ENCODE measurements around the gene DIO1. TPM values are rescaled to one million over a fixed set of nuclear protein-coding genes. Genes with fewer than 3 reads are reported as not detected.

DIO1 gene
- total RNA-seq, 1 donor from 2014 or later: not detected

GRCh38 chr1:53911442-53911841 lies 17.5 kb downstream of the DIO1 start:
- peaks cover 3% of the 10 kb centered on the region for H3K27me3 Mint-ChIP-seq (ENCODE audit: unreplicated experiment)
- no peaks in the 10 kb centered on the region for H3K36me3 Mint-ChIP-seq (ENCODE audit: low read depth, unreplicated experiment)
- no peak for DNase-seq (ENCODE audit: low spot score)
- TF ChIP-seq CTCF (IDR thresholded peaks at IDR 0.05; ENCODE audit: unreplicated experiment): no peak
- no peaks in the 10 kb centered on the region for H3K9me3 Mint-ChIP-seq (ENCODE audit: unreplicated experiment)
- H3K4me3 Mint-ChIP-seq (ENCODE audit: unreplicated experiment): no peak overlapping the region
- H3K4me1 Mint-ChIP-seq (ENCODE audit: unreplicated experiment): no peaks in the 10 kb centered on the region
- H3K27ac Mint-ChIP-seq (ENCODE audit: unreplicated experiment): no peak overlapping the region

DNA sequence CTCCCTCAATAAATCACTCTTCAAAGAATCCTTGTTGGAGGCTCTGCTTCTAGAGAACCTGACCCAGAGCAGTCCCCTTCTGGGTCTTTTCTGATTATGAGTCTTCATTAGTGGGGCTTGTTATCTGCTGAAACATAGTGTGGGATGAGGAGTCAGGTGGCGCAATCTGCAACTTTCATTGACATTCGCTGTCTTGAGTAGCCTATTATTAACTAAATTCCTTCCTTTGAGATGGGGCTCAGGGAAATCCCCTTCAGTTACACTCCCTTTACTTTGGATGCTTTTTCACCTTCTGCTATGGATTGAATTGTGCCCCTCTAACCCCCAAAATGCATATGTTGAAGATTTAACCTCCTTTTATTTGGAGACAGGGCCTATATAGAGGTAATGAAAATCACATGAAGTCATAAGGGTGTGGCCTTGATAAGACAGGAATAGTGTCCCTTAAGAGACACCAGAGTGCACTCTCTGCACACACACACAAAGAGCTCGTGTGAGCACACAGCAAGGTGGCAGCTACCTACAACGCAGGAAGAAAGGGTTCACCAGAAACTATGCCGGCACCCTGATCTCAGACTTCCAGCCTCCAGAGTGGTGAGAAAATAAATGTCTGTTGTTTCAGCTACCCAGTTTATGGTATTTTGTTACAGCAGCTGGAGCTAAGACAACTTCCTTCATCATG lies 19.5 kb downstream of the DIO1 start:
- TF ChIP-seq CTCF (IDR thresholded peaks at IDR 0.05; ENCODE audit: unreplicated experiment): no peak
- Mint-ChIP-seq H3K27ac (ENCODE audit: unreplicated experiment) (no peak overlapping the region), H3K4me1 (ENCODE audit: unreplicated experiment) (no peaks in the 10 kb centered on the region), H3K9me3 (ENCODE audit: unreplicated experiment) (no peaks in the 10 kb centered on the region), H3K36me3 (ENCODE audit: low read depth, unreplicated experiment) (no peaks in the 10 kb centered on the region), H3K27me3 (ENCODE audit: unreplicated experiment) (peaks cover 2% of the 10 kb centered on the region), H3K4me3 (ENCODE audit: unreplicated experiment) (no peak overlapping the region)
- no peak for DNase-seq (ENCODE audit: low spot score)

GRCh38 chr1:53918343-53918742 lies 24.4 kb downstream of the DIO1 start:
- no peaks in the 10 kb centered on the region for H3K27me3 Mint-ChIP-seq (ENCODE audit: unreplicated experiment)
- H3K4me1 Mint-ChIP-seq (ENCODE audit: unreplicated experiment): no peaks in the 10 kb centered on the region
- DNase-seq (ENCODE audit: low spot score): no peak
- peaks cover 12% of the 10 kb centered on the region for H3K36me3 Mint-ChIP-seq (ENCODE audit: low read depth, unreplicated experiment)
- no peaks in the 10 kb centered on the region for H3K9me3 Mint-ChIP-seq (ENCODE audit: unreplicated experiment)
- no peak overlapping the region for H3K4me3 Mint-ChIP-seq (ENCODE audit: unreplicated experiment)
- no peak for TF ChIP-seq CTCF (IDR thresholded peaks at IDR 0.05; ENCODE audit: unreplicated experiment)
- no peak overlapping the region for H3K27ac Mint-ChIP-seq (ENCODE audit: unreplicated experiment)

DNA sequence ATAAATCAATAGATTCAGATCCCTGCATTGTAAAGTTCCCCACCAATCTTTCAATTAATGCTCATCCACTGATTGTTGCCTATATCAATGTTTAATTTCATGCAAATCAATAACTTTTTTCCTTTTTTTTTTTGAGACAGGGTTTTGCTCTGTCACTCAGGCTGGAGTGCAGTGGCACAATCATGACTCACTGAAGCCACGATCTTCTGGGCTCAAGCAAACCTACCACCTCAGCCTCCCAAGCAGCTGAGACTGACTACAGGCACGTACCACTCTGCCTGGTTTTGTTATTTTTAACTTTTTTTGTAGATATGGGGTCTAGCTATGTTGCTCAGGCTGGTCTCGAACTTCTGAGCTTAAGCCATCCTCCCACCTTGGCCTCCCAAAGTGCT lies 25.7 kb downstream of the DIO1 start:
- peaks cover 12% of the 10 kb centered on the region for H3K36me3 Mint-ChIP-seq (ENCODE audit: low read depth, unreplicated experiment)
- H3K9me3 Mint-ChIP-seq (ENCODE audit: unreplicated experiment): no peaks in the 10 kb centered on the region
- no peak overlapping the region for H3K27ac Mint-ChIP-seq (ENCODE audit: unreplicated experiment)
- H3K4me1 Mint-ChIP-seq (ENCODE audit: unreplicated experiment): no peaks in the 10 kb centered on the region
- no peak overlapping the region for H3K4me3 Mint-ChIP-seq (ENCODE audit: unreplicated experiment)
- no peaks in the 10 kb centered on the region for H3K27me3 Mint-ChIP-seq (ENCODE audit: unreplicated experiment)
- DNase-seq (ENCODE audit: low spot score): no peak
- TF ChIP-seq CTCF (IDR thresholded peaks at IDR 0.05; ENCODE audit: unreplicated experiment): no peak

DNA sequence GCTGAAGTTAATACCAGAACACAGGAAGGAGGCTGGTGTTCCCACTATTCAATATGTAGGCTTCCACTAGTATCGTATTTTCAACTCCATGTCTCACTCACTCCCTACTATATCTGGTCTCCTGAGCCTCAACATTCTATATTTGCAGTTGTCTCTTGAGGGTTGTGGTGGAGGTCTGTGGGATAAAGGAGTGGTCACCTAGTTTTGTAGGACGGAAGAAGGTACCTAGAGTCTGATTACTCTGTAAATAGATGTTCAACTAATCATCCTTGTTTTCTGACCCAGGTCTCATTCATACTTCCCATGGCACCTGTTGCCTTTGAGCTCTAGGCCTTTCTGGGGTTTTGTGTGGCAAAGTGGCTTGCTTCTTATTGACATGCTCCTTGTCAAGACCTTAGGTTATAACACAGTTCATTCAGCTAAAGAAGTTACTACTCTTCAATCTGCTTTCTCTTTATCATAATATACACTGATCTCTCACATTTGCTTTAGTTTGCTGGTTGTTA lies 33.4 kb downstream of the DIO1 start:
- Mint-ChIP-seq H3K9me3 (ENCODE audit: unreplicated experiment) (no peaks in the 10 kb centered on the region), H3K4me3 (ENCODE audit: unreplicated experiment) (no peak overlapping the region), H3K4me1 (ENCODE audit: unreplicated experiment) (peaks cover 8% of the 10 kb centered on the region), H3K27ac (ENCODE audit: unreplicated experiment) (no peak overlapping the region), H3K27me3 (ENCODE audit: unreplicated experiment) (no peaks in the 10 kb centered on the region), H3K36me3 (ENCODE audit: low read depth, unreplicated experiment) (peaks cover 11% of the 10 kb centered on the region)
- no peak for TF ChIP-seq CTCF (IDR thresholded peaks at IDR 0.05; ENCODE audit: unreplicated experiment)
- no peak for DNase-seq (ENCODE audit: low spot score)

Measured in endothelial cell (in vitro differentiated cells).